K562 (cell line): ENCODE measurements around the gene UBE2E2. TPM values are rescaled to one million over a fixed set of nuclear protein-coding genes. Genes with fewer than 3 reads are reported as not detected.

Experiments
- ATAC-seq: fragments of 200-7000 bp; cut with Tn5 transposase; 3 replicates; pipeline ENCODE4 v1.9.1; 2020; ENCODE audit warnings: moderate library complexity
- BruUV-seq: library from RNA; stranded (reverse); fragments of 400-500 nt; replicated peaks from 2 replicates; lab custom pipeline; 2021; lab: Mats Ljungman, UMichigan
- CTCF ChIA-PET: fragments of 300-600 bp; formaldehyde crosslinking; extraction: SDS; loops from one replicate; lab custom pipeline; 2021; ENCODE audit warnings: low intra/inter-chr PET ratio; lab: Yijun Ruan, JAX
- POLR2A ChIA-PET: fragments of 300-600, 350-650 bp; sonication (Branson Sonifier 250); formaldehyde crosslinking; extraction: SDS; loops from one replicate; lab custom pipeline; 2021; ENCODE audit warnings: antibody characterized with exemption, inconsistent platforms; lab: Yijun Ruan, JAX
- DNase-seq, 4 experiments: peaks; one replicate each; pipeline versions ENCODE4 v3.0.0 to v3.0.0-alpha.2; 2011 to 2018; ENCODE audit warnings: low spot score in 3 of 4, mixed read lengths in 3 of 4; ENCODE audit errors: extremely low read depth in 1 of 4
- FAIRE-seq: peaks from 2 replicates; lab custom pipeline; 2011; peaks lifted over from hg19 to GRCh38; lab: Jason Lieb, UNC
- H2AFZ ChIP-seq: 2 replicates; pipeline ENCODE4 v1.6.0; 2011; ENCODE audit warnings: low read depth, low read length, control low read depth, inconsistent platforms
- H3K27ac ChIP-seq: fragments of 200-600 bp; 3 replicates; pipeline ENCODE4 v1.8.0; 2011; ENCODE audit warnings: low read depth, mild to moderate bottlenecking, control low read depth, inconsistent platforms, low read length, moderate library complexity, mixed read lengths; ENCODE audit errors: extremely low read depth
- H3K27me3 ChIP-seq, 2 experiments: fragments of 300-600 bp in 1 of 2; 2 replicates in 1 of 2; 3 replicates in 1 of 2; pipeline versions ENCODE4 v1.6.0 to v1.8.0; 2011; ENCODE audit warnings: inconsistent platforms in 2 of 2, low read length in 2 of 2, mild to moderate bottlenecking in 1 of 2, mixed read lengths in 1 of 2, moderate library complexity in 1 of 2; ENCODE audit not compliant: control insufficient read depth in 2 of 2, insufficient read depth in 2 of 2
- H3K36me3 ChIP-seq: fragments of 300-600 bp; 3 replicates; pipeline ENCODE4 v1.8.0; 2011; ENCODE audit warnings: mild to moderate bottlenecking, low read length, inconsistent platforms; ENCODE audit not compliant: control insufficient read depth, insufficient read depth
- H3K4me1 ChIP-seq, 2 experiments: fragments of 200-600 bp in 1 of 2; replicated peaks in 1 of 2; 2 replicates in 1 of 2; 3 replicates in 1 of 2; pipeline versions ENCODE4 v1.5.1 to v1.8.0; 2011; ENCODE audit warnings: inconsistent platforms in 2 of 2, low read length in 2 of 2, mild to moderate bottlenecking in 1 of 2, mixed read lengths in 1 of 2, moderate library complexity in 1 of 2; ENCODE audit not compliant: control insufficient read depth in 2 of 2, insufficient read depth in 2 of 2
- H3K4me2 ChIP-seq: 2 replicates; pipeline ENCODE4 v1.6.1; 2011; ENCODE audit warnings: low read length, control low read depth, inconsistent platforms, mixed read lengths; ENCODE audit not compliant: insufficient read depth
- H3K4me3 ChIP-seq: fragments of 200-600 bp; sonication (generic), shearing (Covaris generic); 2 replicates; pipeline ENCODE4 v1.5.1; 2016; ENCODE audit warnings: control low read depth, inconsistent platforms
- H3K79me2 ChIP-seq: fragments of 200-600 bp; 3 replicates; pipeline ENCODE4 v1.8.0; 2011; ENCODE audit warnings: low read length, inconsistent platforms; ENCODE audit not compliant: control insufficient read depth, insufficient read depth
- H3K9ac ChIP-seq, 2 experiments: 2 replicates each; pipeline versions ENCODE4 v1.6.0 to v1.6.1; 2011; ENCODE audit warnings: low read depth in 2 of 2, low read length in 2 of 2, control low read depth in 1 of 2, inconsistent platforms in 1 of 2, mild to moderate bottlenecking in 1 of 2, mixed read lengths in 1 of 2; ENCODE audit not compliant: insufficient read depth in 1 of 2
- H3K9me1 ChIP-seq: one replicate; pipeline ENCODE4 v1.6.0; 2011; ENCODE audit warnings: inconsistent platforms, mild to moderate bottlenecking, low read length, moderate library complexity; ENCODE audit not compliant: control insufficient read depth, insufficient read depth
- H3K9me3 ChIP-seq: replicated peaks from 2 replicates; pipeline ENCODE4 v1.5.1; 2011; ENCODE audit warnings: low read depth, low read length, inconsistent platforms; ENCODE audit not compliant: control insufficient read depth, insufficient read depth
- H4K20me1 ChIP-seq: replicated peaks from 2 replicates; pipeline ENCODE4 v1.6.1; 2011; ENCODE audit warnings: low read length, inconsistent platforms, mixed read lengths; ENCODE audit not compliant: control insufficient read depth, insufficient read depth
- ETV5 ChIP-seq: sonication (generic); formaldehyde crosslinking; IDR thresholded peaks from 2 replicates; pipeline ENCODE4 v1.4.0; 2020; ENCODE audit warnings: low read depth, mild to moderate bottlenecking, missing genetic modification reagents
- SRSF1 ChIP-seq: fragments of 200-400 bp; formaldehyde crosslinking; IDR thresholded peaks from 2 replicates; pipeline ENCODE4 v1.6.1; 2017; ENCODE audit warnings: mild to moderate bottlenecking, low read depth, low read length, moderate library complexity
- TOE1 ChIP-seq, 2 experiments: fragments of 450-650 bp in 1 of 2; sonication (generic) in 1 of 2; formaldehyde crosslinking in 1 of 2; IDR thresholded peaks; 2 replicates each; pipeline versions ENCODE4 v1.7.1 to v1.8.0; 2016 to 2022; ENCODE audit warnings: borderline replicate concordance in 2 of 2, mild to moderate bottlenecking in 2 of 2, antibody characterized with exemption in 1 of 2, inconsistent platforms in 1 of 2, low read depth in 1 of 2, missing genetic modification reagents in 1 of 2, moderate library complexity in 1 of 2
- ZNF140 ChIP-seq: fragments of 250-450 bp; sonication (Bioruptor Pico); IDR thresholded peaks from 2 replicates; pipeline ENCODE4 v1.8.0; 2021; ENCODE audit warnings: moderate library complexity, mild to moderate bottlenecking, inconsistent platforms
- ZNF274 ChIP-seq: IDR thresholded peaks from 2 replicates; pipeline ENCODE4 v1.6.1; 2011; ENCODE audit warnings: low read depth, mild to moderate bottlenecking, low read length, moderate library complexity, borderline replicate concordance
- ZNF583 ChIP-seq: fragments of 250-450 bp; sonication (Bioruptor Pico); IDR thresholded peaks from 2 replicates; pipeline ENCODE4 v1.4.0; 2020
- ZNF589 ChIP-seq: fragments of 200-800 bp; sonication (Bioruptor generic); IDR thresholded peaks from 2 replicates; pipeline ENCODE4 v1.6.1; 2016; ENCODE audit warnings: low read depth, missing genetic modification characterization, missing compliant biosample characterization
- ZSCAN32 ChIP-seq: fragments of 450-650 bp; formaldehyde crosslinking; IDR thresholded peaks from 2 replicates; pipeline ENCODE4 v1.4.0; 2020; ENCODE audit warnings: mild to moderate bottlenecking, moderate library complexity
- WGBS: fragments of 100-300 bp; shearing (Covaris generic); methylation state at CpG from one replicate; pipeline ENCODE4 v1.1.6; 2016; ENCODE audit warnings: low coverage, mixed read lengths; ENCODE audit not compliant: insufficient coverage; ENCODE audit errors: missing lambda C conversion rate; 5-methylcytosine and 5-hydroxymethylcytosine counted together
- in situ Hi-C: fragments of 300-500 bp; cut with MboI; formaldehyde crosslinking; loops from 4 replicates; pipeline ENCODE4 v1.15.0; 2018; ENCODE audit warnings: inconsistent platforms, mixed read lengths
- intact Hi-C: fragments of 100-400 bp; cut with micrococcal nuclease; formaldehyde crosslinking; loops from 2 replicates; pipeline ENCODE4 v1.14.2; 2022
- polyA plus RNA-seq, 8 experiments: library from polyadenylated mRNA; depleted of rRNA in 4 of 8; stranded (reverse) in 5 of 8; unstranded in 3 of 8; fragments of >200 nt; fragmentation: Nextera tagmentation in 2 of 8; fragmentation: Illumina TruSeq in 1 of 8; extraction: Ambion mirVana in 2 of 8; extraction: Trizol in 1 of 8; gene quantifications; 2 replicates each; pipeline versions ENCODE4 v1.2.1 to v1.2.3, GENCODE V29; 2011 to 2014; ENCODE audit warnings: inconsistent platforms in 1 of 8, missing spikeins in 1 of 8
- total RNA-seq, 7 experiments: library from RNA; depleted of rRNA in 6 of 7; stranded (reverse); fragments of >200 nt in 6 of 7; fragmentation: Illumina TruSeq in 2 of 7; extraction: Trizol in 2 of 7; gene quantifications; 2 replicates each; pipeline versions ENCODE4 v1.2.1 to v1.2.3, GENCODE V29; 2011 to 2021; ENCODE audit warnings: low replicate concordance in 1 of 7
- TF ChIP-seq, protein P1 (sequence below): fragments of 250-450 bp; sonication (Bioruptor Pico); IDR thresholded peaks from 2 replicates; pipeline ENCODE4 v1.4.0; 2020; ENCODE audit warnings: mild to moderate bottlenecking, moderate library complexity

The UBE2E2 gene
- total and polyA plus RNA-seq, 9 of the 15 experiments (the other 6 are each of a cell fraction or from before 2014, with no cell fraction given), result 0.22 to 5.1 (median 1.9) TPM

DNA sequence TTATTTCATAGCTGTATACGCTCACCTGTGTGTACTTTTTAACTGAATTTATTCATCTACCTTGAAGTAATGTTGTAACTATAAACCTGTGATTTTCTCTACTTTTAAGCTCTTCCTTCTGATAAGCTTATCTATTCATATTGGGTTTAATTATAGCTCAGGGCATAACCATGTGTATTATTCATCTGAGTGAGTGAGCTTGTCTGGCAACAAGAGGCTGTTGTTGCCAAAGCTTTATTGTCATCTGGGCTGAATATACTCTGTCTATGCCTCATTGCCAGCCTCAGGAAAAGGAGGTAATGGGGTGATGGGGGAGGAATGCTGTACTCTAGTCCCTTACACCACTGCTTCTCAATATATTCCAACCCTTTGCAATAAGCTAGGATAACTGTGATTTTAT, 292.4 kb downstream of the UBE2E2 start:
- BruUV-seq, result no TSS peak
- no peak for FAIRE-seq
- POLR2A ChIA-PET, result no interaction called here

DNA sequence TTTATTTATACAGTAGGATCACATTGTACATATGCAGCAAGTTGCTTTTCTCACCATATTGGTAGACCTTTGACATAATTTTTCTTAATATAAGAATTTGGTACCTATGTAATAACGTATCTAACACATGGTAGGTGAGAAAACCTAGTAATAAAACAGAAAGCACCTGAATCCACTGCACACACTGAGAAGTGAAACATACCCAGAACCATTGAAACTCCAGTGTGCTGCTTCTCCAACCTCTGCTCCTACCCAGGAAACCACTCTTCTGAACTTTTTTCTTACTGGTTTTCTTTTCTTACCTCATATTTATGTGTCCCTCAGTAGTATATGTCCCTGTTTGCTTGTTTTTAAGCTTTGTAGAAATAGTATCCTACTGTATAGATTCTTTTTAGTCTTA, 293.0 kb downstream of the UBE2E2 start:
- no peak for FAIRE-seq
- CTCF ChIA-PET, result no interaction called here
- no TSS peak for BruUV-seq
- TF ChIP-seq TOE1 (IDR thresholded peaks at IDR 0.05; ENCODE audit: borderline replicate concordance), result no peak
- no peak for TF ChIP-seq TOE1 (CRISPR knock-in tag; IDR thresholded peaks at IDR 0.05; ENCODE audit: borderline replicate concordance, low read depth)
- no peak for TF ChIP-seq ZNF140 (CRISPR knock-in tag)
- no peak for TF ChIP-seq ZNF274
- TF ChIP-seq ZNF583 (CRISPR knock-in tag), result no peak
- TF ChIP-seq ETV5 (CRISPR knock-in tag), result no peak
- no peak for TF ChIP-seq SRSF1
- TF ChIP-seq ZSCAN32 (CRISPR knock-in tag), result no peak
- no peak overlapping the region for H3K4me2 ChIP-seq
- H2AFZ ChIP-seq, result no peak overlapping the region
- H3K27me3 ChIP-seq, result no peaks in the 10 kb centered on the region
- H3K79me2 ChIP-seq, result no peaks in the 10 kb centered on the region
- H3K9me3 ChIP-seq, result peaks cover 1% of the 10 kb centered on the region; the same call in 1 of the 2 replicates
- POLR2A ChIA-PET, result no interaction called here
- no peak overlapping the region for H3K4me3 ChIP-seq
- H3K9ac ChIP-seq, result no peak overlapping the region
- H3K27ac ChIP-seq, result no peak overlapping the region
- no peaks in the 10 kb centered on the region for H3K36me3 ChIP-seq
- no peak for DNase-seq
- no peaks in the 10 kb centered on the region for H3K9me1 ChIP-seq
- intact Hi-C loops, result no loop called here
- H3K4me1 ChIP-seq, result no peaks in the 10 kb centered on the region
- no peak for ATAC-seq
- in situ Hi-C loops, result no loop called here
- H4K20me1 ChIP-seq, result no peaks in the 10 kb centered on the region
- WGBS, result 0% methylated on average over 1 of the region's 1 CpG

More for the DNA sequence above, 292.4 kb downstream of the UBE2E2 start:
- intact Hi-C loops (no loop called here), in situ Hi-C loops (no loop called here)
- Histone ChIP-seq H3K27ac (no peak overlapping the region), H3K27me3 (no peaks in the 10 kb centered on the region), H4K20me1 (no peaks in the 10 kb centered on the region), H3K36me3 (no peaks in the 10 kb centered on the region), H3K79me2 (no peaks in the 10 kb centered on the region), H3K4me2 (no peak overlapping the region), H3K9me3 (peaks cover 1% of the 10 kb centered on the region; the same call in 1 of the 2 replicates), H3K4me1 (no peaks in the 10 kb centered on the region), H3K9ac (no peak overlapping the region), H2AFZ (no peak overlapping the region), H3K9me1 (no peaks in the 10 kb centered on the region), H3K4me3 (no peak overlapping the region)
- DNase-seq (no peak), ATAC-seq (no peak)
- 0% methylated on average over 1 of the region's 1 CpG for WGBS
- CTCF ChIA-PET, result no interaction called here
- TF ChIP-seq, protein P1, sequence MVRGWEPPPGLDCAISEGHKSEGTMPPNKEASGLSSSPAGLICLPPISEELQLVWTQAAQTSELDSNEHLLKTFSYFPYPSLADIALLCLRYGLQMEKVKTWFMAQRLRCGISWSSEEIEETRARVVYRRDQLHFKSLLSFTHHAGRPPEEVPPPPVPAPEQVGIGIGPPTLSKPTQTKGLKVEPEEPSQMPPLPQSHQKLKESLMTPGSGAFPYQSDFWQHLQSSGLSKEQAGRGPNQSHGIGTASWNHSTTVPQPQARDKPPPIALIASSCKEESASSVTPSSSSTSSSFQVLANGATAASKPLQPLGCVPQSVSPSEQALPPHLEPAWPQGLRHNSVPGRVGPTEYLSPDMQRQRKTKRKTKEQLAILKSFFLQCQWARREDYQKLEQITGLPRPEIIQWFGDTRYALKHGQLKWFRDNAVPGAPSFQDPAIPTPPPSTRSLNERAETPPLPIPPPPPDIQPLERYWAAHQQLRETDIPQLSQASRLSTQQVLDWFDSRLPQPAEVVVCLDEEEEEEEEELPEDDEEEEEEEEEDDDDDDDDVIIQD (CRISPR knock-in tag), result no peak
- TF ChIP-seq ZNF589 (CRISPR knock-in tag), result no peak
